SU-DHL-6 (cell line): Measurements from ENCODE around the gene PLB1.

Experiments
- CTCF ChIP-seq: fragments of 200-600 bp; sonication (generic); IDR thresholded peaks from one replicate; pipeline ENCODE4 v1.5.1; 2017; ENCODE audit warnings: antibody characterized with exemption, mild to moderate bottlenecking, low read length, moderate library complexity; ENCODE audit not compliant: insufficient read depth, poor library complexity, severe bottlenecking
- EZH2phosphoT487 ChIP-seq: fragments of 200-600 bp; sonication (generic), shearing (Covaris generic); conservative IDR thresholded peaks from 2 replicates; pipeline ENCODE4 v1.6.1; 2018; ENCODE audit warnings: mild to moderate bottlenecking, antibody characterized with exemption, low read length, moderate library complexity, mixed read lengths

DNA sequence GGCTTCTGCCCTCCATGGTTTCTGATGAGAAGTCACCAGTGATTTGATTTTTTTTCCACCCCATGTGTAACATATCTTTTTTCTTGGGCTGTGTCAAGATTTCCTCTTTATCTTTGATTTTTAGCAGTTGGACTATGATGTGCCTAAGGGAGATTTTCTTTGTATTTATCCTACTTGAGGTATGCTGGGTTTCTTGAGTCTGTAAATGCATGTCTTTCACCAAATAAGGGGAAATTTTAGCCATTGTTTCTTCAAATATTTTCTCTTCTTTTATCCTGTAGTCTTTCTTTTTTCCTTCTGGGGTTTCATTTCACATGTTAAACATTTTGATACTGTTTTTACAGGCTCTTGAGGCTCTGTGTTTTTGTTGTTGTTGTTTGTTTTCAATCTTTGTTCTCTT is 33.7 kb upstream of the PLB1 start:
- no peak for TF ChIP-seq CTCF
- TF ChIP-seq EZH2phosphoT487 = no peak
